Endodermal cell (in vitro differentiated cells): ENCODE results near the gene ATP9A. TPM values are rescaled to one million over a fixed set of nuclear protein-coding genes. Genes with fewer than 3 reads are reported as not detected.

Source experiments
- DNase-seq: peaks from one replicate; pipeline ENCODE4 v3.0.0-alpha.2; 2017
- H3K27ac ChIP-seq: 2 replicates; pipeline ENCODE4 v1.5.1; 2013; ENCODE audit warnings: mild to moderate bottlenecking, low read depth, low read length, moderate library complexity
- H3K27me3 ChIP-seq: 2 replicates; pipeline ENCODE4 v1.6.1; 2013; ENCODE audit warnings: mild to moderate bottlenecking, low read length, moderate library complexity; ENCODE audit not compliant: insufficient read depth, control insufficient read depth, poor library complexity, severe bottlenecking
- H3K36me3 ChIP-seq: 2 replicates; pipeline ENCODE4 v1.7.0; 2013; ENCODE audit warnings: mild to moderate bottlenecking, low read length, moderate library complexity; ENCODE audit not compliant: control insufficient read depth, insufficient read depth
- H3K4me1 ChIP-seq: one replicate; pipeline ENCODE4 v1.7.0; 2013; ENCODE audit warnings: low read length; ENCODE audit not compliant: control insufficient read depth, insufficient read depth
- H3K4me3 ChIP-seq: 2 replicates; pipeline ENCODE4 v1.5.1; 2013; ENCODE audit warnings: mild to moderate bottlenecking, low read length, moderate library complexity
- H3K9ac ChIP-seq: 2 replicates; pipeline ENCODE4 v1.6.1; 2013; ENCODE audit warnings: mild to moderate bottlenecking, low read length, moderate library complexity; ENCODE audit not compliant: poor library complexity, severe bottlenecking; ENCODE audit errors: extremely low read depth
- H3K9me3 ChIP-seq: 2 replicates; pipeline ENCODE4 v1.6.1; 2013; ENCODE audit warnings: mild to moderate bottlenecking, low read length, moderate library complexity; ENCODE audit not compliant: control insufficient read depth
- H3K27ac Mint-ChIP-seq: 2 replicates; pipeline ENCODE4 v1.8.0; 2020; ENCODE audit warnings: mixed read lengths
- H3K27me3 Mint-ChIP-seq: 2 replicates; pipeline ENCODE4 v1.8.0; 2021; ENCODE audit warnings: mild to moderate bottlenecking, mixed read lengths; ENCODE audit not compliant: insufficient read depth
- H3K36me3 Mint-ChIP-seq: 2 replicates; pipeline ENCODE4 v1.8.0; 2020; ENCODE audit warnings: low read depth, mixed read lengths
- H3K4me1 Mint-ChIP-seq: 2 replicates; pipeline ENCODE4 v1.8.0; 2020; ENCODE audit warnings: mixed read lengths
- H3K4me3 Mint-ChIP-seq: 2 replicates; pipeline ENCODE4 v1.8.0; 2020; ENCODE audit warnings: mild to moderate bottlenecking, moderate library complexity, mixed read lengths
- H3K9me3 Mint-ChIP-seq: 2 replicates; pipeline ENCODE4 v1.8.0; 2020; ENCODE audit warnings: mild to moderate bottlenecking, mixed read lengths
- WGBS, 2 experiments: methylation state at CpG; one replicate each; pipeline versions ENCODE4 v1.1.5 to v1.1.7; 2013; ENCODE audit warnings: missing lambda C conversion rate in 2 of 2, mixed read lengths in 1 of 2; ENCODE audit not compliant: insufficient coverage in 1 of 2, insufficient read length in 1 of 2; 5-methylcytosine and 5-hydroxymethylcytosine counted together
- total RNA-seq, 2 donors: library from RNA; stranded (reverse); fragmentation: NEBNext Ultra II Directional in 1 of 2; extraction: Animal tissue kit (Norgen Biotek cat#: 25700) in 1 of 2; gene quantifications; 2 replicates in 1 of 2; 3 replicates in 1 of 2; pipeline ENCODE4 v1.2.1, GENCODE V29; 2021
- TF ChIP-seq, protein P1 (sequence below): fragments of 200-600 bp; sonication (generic); conservative IDR thresholded peaks from 2 replicates; pipeline ENCODE4 v1.5.0; 2021; ENCODE audit warnings: antibody characterized with exemption, mild to moderate bottlenecking

Gene ATP9A
- total RNA-seq, 2 donors from 2014 or later: 26.7 to 27.9 TPM

- DNase-seq: no peak
- no peaks in the 10 kb centered on the region for H3K27me3 ChIP-seq
- no peak overlapping the region for H3K4me3 ChIP-seq
- no peak overlapping the region for H3K4me3 Mint-ChIP-seq
- H3K9me3 Mint-ChIP-seq: peaks cover 15% of the 10 kb centered on the region
- TF ChIP-seq, protein P1, sequence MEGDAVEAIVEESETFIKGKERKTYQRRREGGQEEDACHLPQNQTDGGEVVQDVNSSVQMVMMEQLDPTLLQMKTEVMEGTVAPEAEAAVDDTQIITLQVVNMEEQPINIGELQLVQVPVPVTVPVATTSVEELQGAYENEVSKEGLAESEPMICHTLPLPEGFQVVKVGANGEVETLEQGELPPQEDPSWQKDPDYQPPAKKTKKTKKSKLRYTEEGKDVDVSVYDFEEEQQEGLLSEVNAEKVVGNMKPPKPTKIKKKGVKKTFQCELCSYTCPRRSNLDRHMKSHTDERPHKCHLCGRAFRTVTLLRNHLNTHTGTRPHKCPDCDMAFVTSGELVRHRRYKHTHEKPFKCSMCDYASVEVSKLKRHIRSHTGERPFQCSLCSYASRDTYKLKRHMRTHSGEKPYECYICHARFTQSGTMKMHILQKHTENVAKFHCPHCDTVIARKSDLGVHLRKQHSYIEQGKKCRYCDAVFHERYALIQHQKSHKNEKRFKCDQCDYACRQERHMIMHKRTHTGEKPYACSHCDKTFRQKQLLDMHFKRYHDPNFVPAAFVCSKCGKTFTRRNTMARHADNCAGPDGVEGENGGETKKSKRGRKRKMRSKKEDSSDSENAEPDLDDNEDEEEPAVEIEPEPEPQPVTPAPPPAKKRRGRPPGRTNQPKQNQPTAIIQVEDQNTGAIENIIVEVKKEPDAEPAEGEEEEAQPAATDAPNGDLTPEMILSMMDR: no peak
- H3K9me3 ChIP-seq: peaks cover 11% of the 10 kb centered on the region
- no peaks in the 10 kb centered on the region for H3K4me1 Mint-ChIP-seq
- H3K27ac Mint-ChIP-seq: no peak overlapping the region
- peaks cover 65% of the 10 kb centered on the region for H3K36me3 Mint-ChIP-seq
- no peaks in the 10 kb centered on the region for H3K27me3 Mint-ChIP-seq
- WGBS, 2 experiments: 100% methylated on average over 1 of the region's 1 CpG; no CpG with 5 or more reads in 1 of the 2 experiments
- H3K36me3 ChIP-seq: peaks cover 56% of the 10 kb centered on the region
- H3K4me1 ChIP-seq: no peaks in the 10 kb centered on the region
- no peak overlapping the region for H3K27ac ChIP-seq
- no peak overlapping the region for H3K9ac ChIP-seq
Observed at GRCh38 chr20:51775241-51775640, 7.1 kb upstream of the ATP9A start.

DNA sequence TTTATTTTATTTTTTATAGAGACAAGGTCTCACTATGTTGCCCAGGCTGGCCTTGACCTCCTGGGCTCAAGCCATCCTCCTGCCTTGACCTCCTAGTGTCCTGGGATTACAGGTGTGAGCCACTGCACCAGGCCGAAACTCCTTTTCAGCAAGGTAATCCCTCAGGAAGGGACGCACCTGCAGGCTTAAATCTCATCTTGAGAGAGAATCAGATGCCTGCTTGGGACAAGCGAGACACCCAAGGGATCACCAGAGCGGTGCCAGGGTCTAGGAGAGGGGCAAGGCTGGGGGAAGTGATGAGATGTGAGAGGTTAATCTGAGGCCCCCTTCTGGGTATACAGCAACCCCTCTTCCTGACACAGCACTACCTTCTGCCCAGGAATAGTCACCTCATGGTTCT is 4.0 kb upstream of the ATP9A start:
- 61 to 82% methylated on average over 3 to 4 of the region's 4 CpGs for WGBS, 2 experiments
- Histone ChIP-seq H3K4me3 (no peak overlapping the region), H3K9ac (no peak overlapping the region), H3K27me3 (no peaks in the 10 kb centered on the region), H3K9me3 (no peaks in the 10 kb centered on the region), H3K27ac (no peak overlapping the region), H3K36me3 (peaks cover 35% of the 10 kb centered on the region), H3K4me1 (no peaks in the 10 kb centered on the region)
- Mint-ChIP-seq H3K27ac (no peak overlapping the region), H3K36me3 (peaks cover 39% of the 10 kb centered on the region), H3K4me3 (no peak overlapping the region), H3K27me3 (no peaks in the 10 kb centered on the region), H3K9me3 (no peaks in the 10 kb centered on the region), H3K4me1 (peaks cover 7% of the 10 kb centered on the region)
- DNase-seq: no peak
- TF ChIP-seq, protein P1: no peak

- no peak overlapping the region for H3K4me3 ChIP-seq
- no peak overlapping the region for H3K27ac Mint-ChIP-seq
- H3K27me3 ChIP-seq: no peaks in the 10 kb centered on the region
- TF ChIP-seq, protein P1: no peak
- H3K9me3 Mint-ChIP-seq: no peaks in the 10 kb centered on the region
- H3K4me1 Mint-ChIP-seq: peaks cover 7% of the 10 kb centered on the region
- no peak for DNase-seq
- no peaks in the 10 kb centered on the region for H3K4me1 ChIP-seq
- no peaks in the 10 kb centered on the region for H3K9me3 ChIP-seq
- H3K4me3 Mint-ChIP-seq: peak overlapping the region; percentile 67
- no peak overlapping the region for H3K9ac ChIP-seq
- H3K36me3 ChIP-seq: peaks cover 25% of the 10 kb centered on the region
- H3K36me3 Mint-ChIP-seq: peaks cover 27% of the 10 kb centered on the region
- no peaks in the 10 kb centered on the region for H3K27me3 Mint-ChIP-seq
- no peak overlapping the region for H3K27ac ChIP-seq
- WGBS, 2 experiments: 97 to 100% methylated on average over 5 to 9 of the region's 9 CpGs
Observed at GRCh38 chr20:51769976-51770615, 1.9 kb upstream of the ATP9A start.
